Kidney (tissue), 14 donors: ENCODE data around the gene CACNG6. TPM values are rescaled to one million over a fixed set of nuclear protein-coding genes. Genes with fewer than 3 reads are reported as not detected.

Experiments
- DNase-seq, 5 donors: peaks; one replicate each; pipeline ENCODE4 v3.0.0-alpha.2; 2013 to 2020
- FAIRE-seq: peaks from 2 replicates; lab custom pipeline; 2012; peaks lifted over from hg19 to GRCh38; lab: Jason Lieb, UNC
- H3K27ac ChIP-seq, 2 donors: one replicate each; pipeline ENCODE4 v1.7.0; 2013; ENCODE audit warnings: low read depth in 2 of 2, low read length in 2 of 2, inconsistent platforms in 1 of 2
- H3K27me3 ChIP-seq: one replicate; pipeline ENCODE4 v1.7.1; 2013; ENCODE audit warnings: low read length, inconsistent platforms; ENCODE audit not compliant: control insufficient read depth, insufficient read depth
- H3K36me3 ChIP-seq, 3 donors: one replicate each; pipeline versions ENCODE4 v1.7.0 to v1.7.1; 2013; ENCODE audit warnings: low read length in 3 of 3, control low read depth in 1 of 3, inconsistent platforms in 1 of 3; ENCODE audit not compliant: insufficient read depth in 3 of 3, control insufficient read depth in 2 of 3
- H3K4me1 ChIP-seq, 3 donors: one replicate each; pipeline versions ENCODE4 v1.7.0 to v1.7.1; 2013; ENCODE audit warnings: low read length in 3 of 3, inconsistent platforms in 1 of 3, low read depth in 1 of 3; ENCODE audit not compliant: control insufficient read depth in 2 of 3, insufficient read depth in 2 of 3
- H3K4me3 ChIP-seq, 3 donors: one replicate each; pipeline versions ENCODE4 v1.7.0 to v1.8.1; 2013; ENCODE audit warnings: low read length in 3 of 3, control low read depth in 1 of 3, inconsistent platforms in 1 of 3
- H3K9ac ChIP-seq, 3 donors: one replicate each; pipeline versions ENCODE4 v1.7.0 to v1.7.1; 2013; ENCODE audit warnings: low read length in 3 of 3, control low read depth in 1 of 3, inconsistent platforms in 1 of 3
- H3K9me3 ChIP-seq, 3 donors: one replicate each; pipeline versions ENCODE4 v1.7.0 to v1.7.1; 2013; ENCODE audit warnings: low read length in 3 of 3, control low read depth in 1 of 3, inconsistent platforms in 1 of 3; ENCODE audit not compliant: control insufficient read depth in 2 of 3, insufficient read depth in 1 of 3
- intact Hi-C: fragments of 100-400 bp; cut with DNase I; formaldehyde crosslinking; loops from one replicate; pipeline ENCODE4 v1.11.1; 2022
- polyA plus RNA-seq: library from polyadenylated mRNA; stranded (reverse); fragments of 350-450 nt; fragmentation: Illumina TruSeq; extraction: RNeasy Lipid Tissue Mini Kit (QIAGEN cat#74804); gene quantifications from one replicate; pipeline ENCODE4 v1.2.3, GENCODE V29; 2014; ENCODE audit warnings: low read depth, low replicate concordance; ENCODE audit not compliant: insufficient read depth
- total RNA-seq: library from RNA; stranded (reverse); fragmentation: NEBNext Ultra II Directional; extraction: Animal tissue kit (Norgen Biotek cat#: 25700); gene quantifications from one replicate; pipeline ENCODE4 v1.2.1, GENCODE V29; 2021
- TF ChIP-seq, protein P1 (sequence below): IDR thresholded peaks from 3 replicates; pipeline ENCODE4 v1.5.1; 2012; ENCODE audit warnings: mild to moderate bottlenecking, moderate library complexity, borderline replicate concordance; ENCODE audit not compliant: insufficient read depth; ENCODE audit errors: extremely low read depth
- donor health status: control.
- donor health status: control.
- donor health status: control.
- donor health status: control.
- donor health status: control.
- donor health status: DM: yes; HTN: yes; CAD: no.
- donor health status: Normal renal cell carcinoma (clear cell type).

CACNG6 gene
- total and polyA plus RNA-seq, 2 donors from 2014 or later = not detected

- no peaks in the 10 kb centered on the region for H3K36me3 ChIP-seq
- H3K27me3 ChIP-seq = peaks cover 10% of the 10 kb centered on the region
- H3K4me3 ChIP-seq = no peak overlapping the region
- DNase-seq = peak in 4 of 5 donors; percentile 42 to 75 (median 69)
- intact Hi-C loops = no loop called here
- no peaks in the 10 kb centered on the region for H3K4me1 ChIP-seq
- no peak overlapping the region for H3K27ac ChIP-seq
- no peaks in the 10 kb centered on the region for H3K9me3 ChIP-seq
- TF ChIP-seq, protein P1, sequence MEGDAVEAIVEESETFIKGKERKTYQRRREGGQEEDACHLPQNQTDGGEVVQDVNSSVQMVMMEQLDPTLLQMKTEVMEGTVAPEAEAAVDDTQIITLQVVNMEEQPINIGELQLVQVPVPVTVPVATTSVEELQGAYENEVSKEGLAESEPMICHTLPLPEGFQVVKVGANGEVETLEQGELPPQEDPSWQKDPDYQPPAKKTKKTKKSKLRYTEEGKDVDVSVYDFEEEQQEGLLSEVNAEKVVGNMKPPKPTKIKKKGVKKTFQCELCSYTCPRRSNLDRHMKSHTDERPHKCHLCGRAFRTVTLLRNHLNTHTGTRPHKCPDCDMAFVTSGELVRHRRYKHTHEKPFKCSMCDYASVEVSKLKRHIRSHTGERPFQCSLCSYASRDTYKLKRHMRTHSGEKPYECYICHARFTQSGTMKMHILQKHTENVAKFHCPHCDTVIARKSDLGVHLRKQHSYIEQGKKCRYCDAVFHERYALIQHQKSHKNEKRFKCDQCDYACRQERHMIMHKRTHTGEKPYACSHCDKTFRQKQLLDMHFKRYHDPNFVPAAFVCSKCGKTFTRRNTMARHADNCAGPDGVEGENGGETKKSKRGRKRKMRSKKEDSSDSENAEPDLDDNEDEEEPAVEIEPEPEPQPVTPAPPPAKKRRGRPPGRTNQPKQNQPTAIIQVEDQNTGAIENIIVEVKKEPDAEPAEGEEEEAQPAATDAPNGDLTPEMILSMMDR = no peak
- H3K9ac ChIP-seq = no peak overlapping the region
- no peak for FAIRE-seq
Measured at GRCh38 chr19:53982001-53982451, 9.4 kb upstream of the CACNG6 start.

DNA sequence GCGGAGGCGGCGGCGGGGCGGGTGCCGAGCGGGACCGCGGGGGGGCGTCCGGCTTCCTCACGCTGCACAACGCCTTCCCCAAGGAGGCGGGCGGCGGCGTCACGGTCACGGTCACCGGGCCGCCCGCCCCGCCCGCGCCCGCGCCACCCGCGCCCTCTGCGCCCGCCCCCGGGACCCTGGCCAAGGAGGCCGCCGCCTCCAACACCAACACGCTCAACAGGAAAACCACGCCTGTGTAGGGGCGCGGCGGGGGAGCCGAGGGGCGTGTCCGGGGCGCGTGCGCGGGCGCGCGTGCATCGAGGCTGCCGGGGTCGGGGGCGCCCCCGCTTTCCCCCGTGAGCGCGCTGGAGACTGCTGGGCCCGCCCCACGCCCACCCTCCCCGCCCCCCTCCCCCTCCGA lies 8.8 kb upstream of the CACNG6 start:
- H3K9ac ChIP-seq = no peak overlapping the region
- H3K4me1 ChIP-seq = no peaks in the 10 kb centered on the region
- H3K36me3 ChIP-seq = no peaks in the 10 kb centered on the region
- TF ChIP-seq, protein P1 = no peak
- H3K9me3 ChIP-seq = no peaks in the 10 kb centered on the region
- FAIRE-seq = no peak
- no peak overlapping the region for H3K27ac ChIP-seq
- H3K27me3 ChIP-seq = peaks cover 9% of the 10 kb centered on the region
- intact Hi-C loops = no loop called here
- DNase-seq = peak in 4 of 5 donors; percentile 34 to 79 (median 64)
- H3K4me3 ChIP-seq = no peak overlapping the region

GRCh38 chr19:53983457-53984289 lies 7.8 kb upstream of the CACNG6 start:
- TF ChIP-seq, protein P1 = no peak
- Histone ChIP-seq H3K27ac (no peak overlapping the region), H3K36me3 (no peaks in the 10 kb centered on the region), H3K9me3 (no peaks in the 10 kb centered on the region), H3K4me1 (no peaks in the 10 kb centered on the region), H3K9ac (no peak overlapping the region), H3K4me3 (no peak overlapping the region), H3K27me3 (peaks cover 9% of the 10 kb centered on the region)
- DNase-seq (peak in 1 of 5 donors; percentile 35), FAIRE-seq (no peak)
- intact Hi-C loops = no loop called here
